ENCODE results near the gene PLD5.

DNA sequence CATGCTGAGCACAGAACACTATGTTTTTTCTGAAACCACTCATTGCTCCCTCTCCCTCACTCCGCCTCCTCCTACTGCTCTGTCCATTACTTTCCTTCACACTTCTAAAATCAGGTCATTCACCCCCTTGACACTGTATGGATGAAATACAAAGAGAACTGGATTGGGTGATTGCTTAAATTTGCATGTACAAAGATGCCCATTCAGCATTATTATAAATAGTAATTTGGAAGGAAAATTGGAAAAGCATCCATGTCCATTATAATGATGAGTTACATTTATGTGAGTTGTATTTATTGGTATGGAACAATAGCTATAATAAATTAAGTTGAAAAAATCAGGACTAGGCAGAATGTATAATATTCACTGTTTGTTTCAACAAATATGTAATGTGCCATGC, 83.7 kb downstream of the PLD5 start:
- TF ChIP-seq, protein P1, sequence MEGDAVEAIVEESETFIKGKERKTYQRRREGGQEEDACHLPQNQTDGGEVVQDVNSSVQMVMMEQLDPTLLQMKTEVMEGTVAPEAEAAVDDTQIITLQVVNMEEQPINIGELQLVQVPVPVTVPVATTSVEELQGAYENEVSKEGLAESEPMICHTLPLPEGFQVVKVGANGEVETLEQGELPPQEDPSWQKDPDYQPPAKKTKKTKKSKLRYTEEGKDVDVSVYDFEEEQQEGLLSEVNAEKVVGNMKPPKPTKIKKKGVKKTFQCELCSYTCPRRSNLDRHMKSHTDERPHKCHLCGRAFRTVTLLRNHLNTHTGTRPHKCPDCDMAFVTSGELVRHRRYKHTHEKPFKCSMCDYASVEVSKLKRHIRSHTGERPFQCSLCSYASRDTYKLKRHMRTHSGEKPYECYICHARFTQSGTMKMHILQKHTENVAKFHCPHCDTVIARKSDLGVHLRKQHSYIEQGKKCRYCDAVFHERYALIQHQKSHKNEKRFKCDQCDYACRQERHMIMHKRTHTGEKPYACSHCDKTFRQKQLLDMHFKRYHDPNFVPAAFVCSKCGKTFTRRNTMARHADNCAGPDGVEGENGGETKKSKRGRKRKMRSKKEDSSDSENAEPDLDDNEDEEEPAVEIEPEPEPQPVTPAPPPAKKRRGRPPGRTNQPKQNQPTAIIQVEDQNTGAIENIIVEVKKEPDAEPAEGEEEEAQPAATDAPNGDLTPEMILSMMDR (IDR thresholded peaks at IDR 0.05), result no peak
- TF ChIP-seq POLR2A (IDR thresholded peaks at IDR 0.05), result no peak
